ENCODE data around the gene COQ8A.
"Not testable (repeated sequence)": the region's sequence is repeated elsewhere in the genome, so short reads cannot be mapped to it uniquely, and the experiment has no call there.

Gene COQ8A

GRCh38 chr1:226999579-226999978 is 59.5 kb downstream of the COQ8A start:
- H4K8ac ChIP-seq (ENCODE audit: low read depth, low read length); H2BK15ac ChIP-seq (replicated peaks; ENCODE audit: low read depth); H3K79me1 ChIP-seq (ENCODE audit: low read length); DNase-seq; H3K4me3 ChIP-seq (ENCODE audit: low read length); H3K4me2 ChIP-seq (ENCODE audit: low read length); H3K79me2 ChIP-seq (ENCODE audit: control insufficient read depth, insufficient read depth, low read length); H3K9ac ChIP-seq (ENCODE audit: low read length); H2AK5ac ChIP-seq (ENCODE audit: low read length); H3K27me3 ChIP-seq (ENCODE audit: insufficient read depth, low read length, poor library complexity); H3K18ac ChIP-seq (ENCODE audit: low read length); H3K56ac ChIP-seq (ENCODE audit: low read length); H3K27ac ChIP-seq (ENCODE audit: low read depth, low read length); H3K4me1 ChIP-seq (ENCODE audit: control insufficient read depth, low read depth, low read length); H3K23ac ChIP-seq (ENCODE audit: low read length); H2BK120ac ChIP-seq (ENCODE audit: low read depth, low read length); H3K36me3 ChIP-seq (ENCODE audit: control insufficient read depth, insufficient read depth, low read length); H3K4ac ChIP-seq (ENCODE audit: low read depth, low read length); H2BK5ac ChIP-seq (ENCODE audit: low read length); H4K5ac ChIP-seq (ENCODE audit: low read length): not testable (repeated sequence)
- no CpG with 5 or more reads among the region's 2 CpGs for WGBS (ENCODE audit: extremely low coverage, insufficient coverage, low lambda C conversion rate)

- no CpG with 5 or more reads among the region's 3 CpGs for WGBS (ENCODE audit: extremely low coverage, insufficient coverage, low lambda C conversion rate)
- no peak overlapping the region for H3K23ac ChIP-seq (ENCODE audit: low read length)
Observed at GRCh38 chr1:227002531-227003049, 62.5 kb downstream of the COQ8A start.

GRCh38 chr1:227003165-227003564 is 63.1 kb downstream of the COQ8A start:
- Histone ChIP-seq H3K9ac (ENCODE audit: low read length) (no peak overlapping the region), H3K4me2 (ENCODE audit: low read length) (no peak overlapping the region), H3K4me1 (ENCODE audit: control insufficient read depth, low read depth, low read length) (no peaks in the 10 kb centered on the region), H3K79me1 (ENCODE audit: low read length) (no peaks in the 10 kb centered on the region), H3K23ac (ENCODE audit: low read length) (no peak overlapping the region), H2BK15ac (replicated peaks; ENCODE audit: low read depth) (no peak overlapping the region), H3K18ac (ENCODE audit: low read length) (no peak overlapping the region), H3K56ac (ENCODE audit: low read length) (no peak overlapping the region), H2BK5ac (ENCODE audit: low read length) (no peak overlapping the region), H2BK120ac (ENCODE audit: low read depth, low read length) (no peak overlapping the region), H4K8ac (ENCODE audit: low read depth, low read length) (no peak overlapping the region), H3K27me3 (ENCODE audit: insufficient read depth, low read length, poor library complexity) (no peaks in the 10 kb centered on the region), H3K27ac (ENCODE audit: low read depth, low read length) (no peak overlapping the region), H2AK5ac (ENCODE audit: low read length) (no peak overlapping the region), H3K4ac (ENCODE audit: low read depth, low read length) (no peak overlapping the region), H3K36me3 (ENCODE audit: control insufficient read depth, insufficient read depth, low read length) (no peaks in the 10 kb centered on the region), H3K4me3 (ENCODE audit: low read length) (no peak overlapping the region), H4K5ac (ENCODE audit: low read length) (no peak overlapping the region), H3K79me2 (ENCODE audit: control insufficient read depth, insufficient read depth, low read length) (no peaks in the 10 kb centered on the region)
- no peak for DNase-seq
- no CpG with 5 or more reads among the region's 8 CpGs for WGBS (ENCODE audit: extremely low coverage, insufficient coverage, low lambda C conversion rate)

More at GRCh38 chr1:227002531-227003049, 62.5 kb downstream of the COQ8A start:
- Histone ChIP-seq H3K79me1 (ENCODE audit: low read length) (no peaks in the 10 kb centered on the region), H3K27me3 (ENCODE audit: insufficient read depth, low read length, poor library complexity) (no peaks in the 10 kb centered on the region), H3K79me2 (ENCODE audit: control insufficient read depth, insufficient read depth, low read length) (no peaks in the 10 kb centered on the region), H3K4ac (ENCODE audit: low read depth, low read length) (no peak overlapping the region), H2AK5ac (ENCODE audit: low read length) (no peak overlapping the region), H3K18ac (ENCODE audit: low read length) (no peak overlapping the region), H3K36me3 (ENCODE audit: control insufficient read depth, insufficient read depth, low read length) (no peaks in the 10 kb centered on the region), H4K5ac (ENCODE audit: low read length) (no peak overlapping the region), H2BK120ac (ENCODE audit: low read depth, low read length) (no peak overlapping the region), H3K9ac (ENCODE audit: low read length) (no peak overlapping the region), H2BK15ac (replicated peaks; ENCODE audit: low read depth) (no peak overlapping the region), H2BK5ac (ENCODE audit: low read length) (no peak overlapping the region), H3K27ac (ENCODE audit: low read depth, low read length) (no peak overlapping the region), H3K4me2 (ENCODE audit: low read length) (no peak overlapping the region), H4K8ac (ENCODE audit: low read depth, low read length) (no peak overlapping the region), H3K4me1 (ENCODE audit: control insufficient read depth, low read depth, low read length) (no peaks in the 10 kb centered on the region), H3K4me3 (ENCODE audit: low read length) (no peak overlapping the region), H3K56ac (ENCODE audit: low read length) (no peak overlapping the region)
- DNase-seq: no peak

GRCh38 chr1:227004796-227005195 is 64.7 kb downstream of the COQ8A start:
- no peak overlapping the region for H3K23ac ChIP-seq (ENCODE audit: low read length)
- no peak overlapping the region for H3K9ac ChIP-seq (ENCODE audit: low read length)
- no peak overlapping the region for H3K18ac ChIP-seq (ENCODE audit: low read length)
- no CpG with 5 or more reads among the region's 8 CpGs for WGBS (ENCODE audit: extremely low coverage, insufficient coverage, low lambda C conversion rate)
- no peaks in the 10 kb centered on the region for H3K4me1 ChIP-seq (ENCODE audit: control insufficient read depth, low read depth, low read length)
- H2BK15ac ChIP-seq (replicated peaks; ENCODE audit: low read depth): no peak overlapping the region
- H3K4me3 ChIP-seq (ENCODE audit: low read length): no peak overlapping the region
- DNase-seq: no peak
- no peak overlapping the region for H2AK5ac ChIP-seq (ENCODE audit: low read length)
- no peak overlapping the region for H4K5ac ChIP-seq (ENCODE audit: low read length)
- no peak overlapping the region for H3K56ac ChIP-seq (ENCODE audit: low read length)
- no peaks in the 10 kb centered on the region for H3K79me1 ChIP-seq (ENCODE audit: low read length)
- H2BK120ac ChIP-seq (ENCODE audit: low read depth, low read length): no peak overlapping the region
- H3K79me2 ChIP-seq (ENCODE audit: control insufficient read depth, insufficient read depth, low read length): no peaks in the 10 kb centered on the region
- H3K36me3 ChIP-seq (ENCODE audit: control insufficient read depth, insufficient read depth, low read length): no peaks in the 10 kb centered on the region
- H3K27ac ChIP-seq (ENCODE audit: low read depth, low read length): no peak overlapping the region
- no peak overlapping the region for H3K4ac ChIP-seq (ENCODE audit: low read depth, low read length)
- H2BK5ac ChIP-seq (ENCODE audit: low read length): no peak overlapping the region
- no peak overlapping the region for H4K8ac ChIP-seq (ENCODE audit: low read depth, low read length)
- no peak overlapping the region for H3K4me2 ChIP-seq (ENCODE audit: low read length)
- H3K27me3 ChIP-seq (ENCODE audit: insufficient read depth, low read length, poor library complexity): no peaks in the 10 kb centered on the region

- Histone ChIP-seq H2BK120ac (ENCODE audit: low read depth, low read length) (no peak overlapping the region), H3K27me3 (ENCODE audit: insufficient read depth, low read length, poor library complexity) (no peaks in the 10 kb centered on the region), H3K36me3 (ENCODE audit: control insufficient read depth, insufficient read depth, low read length) (no peaks in the 10 kb centered on the region), H4K8ac (ENCODE audit: low read depth, low read length) (no peak overlapping the region), H3K56ac (ENCODE audit: low read length) (no peak overlapping the region), H3K79me2 (ENCODE audit: control insufficient read depth, insufficient read depth, low read length) (no peaks in the 10 kb centered on the region), H3K4me1 (ENCODE audit: control insufficient read depth, low read depth, low read length) (no peaks in the 10 kb centered on the region), H3K18ac (ENCODE audit: low read length) (no peak overlapping the region), H3K4ac (ENCODE audit: low read depth, low read length) (no peak overlapping the region), H3K79me1 (ENCODE audit: low read length) (no peaks in the 10 kb centered on the region), H2AK5ac (ENCODE audit: low read length) (no peak overlapping the region), H3K9ac (ENCODE audit: low read length) (no peak overlapping the region), H3K27ac (ENCODE audit: low read depth, low read length) (no peak overlapping the region), H2BK5ac (ENCODE audit: low read length) (no peak overlapping the region), H3K23ac (ENCODE audit: low read length) (no peak overlapping the region), H3K4me2 (ENCODE audit: low read length) (no peak overlapping the region), H2BK15ac (replicated peaks; ENCODE audit: low read depth) (no peak overlapping the region), H4K5ac (ENCODE audit: low read length) (no peak overlapping the region), H3K4me3 (ENCODE audit: low read length) (no peak overlapping the region)
- no peak for DNase-seq
- no CpG with 5 or more reads among the region's 5 CpGs for WGBS (ENCODE audit: extremely low coverage, insufficient coverage, low lambda C conversion rate)
Observed at GRCh38 chr1:227006226-227006796, 66.2 kb downstream of the COQ8A start.

- Histone ChIP-seq H4K8ac (ENCODE audit: low read depth, low read length) (no peak overlapping the region), H3K79me1 (ENCODE audit: low read length) (no peaks in the 10 kb centered on the region), H3K79me2 (ENCODE audit: control insufficient read depth, insufficient read depth, low read length) (no peaks in the 10 kb centered on the region), H4K5ac (ENCODE audit: low read length) (no peak overlapping the region), H2AK5ac (ENCODE audit: low read length) (no peak overlapping the region), H2BK5ac (ENCODE audit: low read length) (no peak overlapping the region), H3K4me2 (ENCODE audit: low read length) (no peak overlapping the region), H3K9ac (ENCODE audit: low read length) (no peak overlapping the region), H3K4ac (ENCODE audit: low read depth, low read length) (no peak overlapping the region), H3K56ac (ENCODE audit: low read length) (no peak overlapping the region), H3K27ac (ENCODE audit: low read depth, low read length) (no peak overlapping the region), H3K18ac (ENCODE audit: low read length) (no peak overlapping the region), H2BK15ac (replicated peaks; ENCODE audit: low read depth) (no peak overlapping the region), H3K36me3 (ENCODE audit: control insufficient read depth, insufficient read depth, low read length) (no peaks in the 10 kb centered on the region), H3K27me3 (ENCODE audit: insufficient read depth, low read length, poor library complexity) (no peaks in the 10 kb centered on the region), H2BK120ac (ENCODE audit: low read depth, low read length) (no peak overlapping the region), H3K4me3 (ENCODE audit: low read length) (no peak overlapping the region), H3K23ac (ENCODE audit: low read length) (no peak overlapping the region), H3K4me1 (ENCODE audit: control insufficient read depth, low read depth, low read length) (no peaks in the 10 kb centered on the region)
- DNase-seq: no peak
Observed at GRCh38 chr1:227009937-227010336, 69.8 kb downstream of the COQ8A start.

Measured in mesendoderm (in vitro differentiated cells).